GM21526 (cell line): Measurements from ENCODE around the gene RPRM.
"Not testable (repeated sequence)": the region's sequence is repeated elsewhere in the genome, so short reads cannot be mapped to it uniquely, and the experiment has no call there.

Experiments used
- ATAC-seq: cut with Tn5 transposase; IDR thresholded peaks from one replicate; pipeline ENCODE4 v1.9.1; 2021; ENCODE audit warnings: moderate library complexity; ENCODE audit not compliant: unreplicated experiment, low FRiP score

The RPRM gene

GRCh38 chr2:153478289-153479261, at the start of gene RPRM:
Gene RPRM (minus strand): TSS chr2:153478762. CDS start chr2:153478565, 197 bp downstream.
- ATAC-seq = peak; percentile 95

- ATAC-seq = no peak
Measured at GRCh38 chr2:153519257-153519875, 40.8 kb upstream of the RPRM start.

- no peak for ATAC-seq
Measured at GRCh38 chr2:153512331-153512730, 33.8 kb upstream of the RPRM start.

- no peak for ATAC-seq
Measured at GRCh38 chr2:153510996-153511395, 32.4 kb upstream of the RPRM start.

GRCh38 chr2:153509133-153509532, 30.6 kb upstream of the RPRM start:
- no peak for ATAC-seq

GRCh38 chr2:153506499-153506898, 27.9 kb upstream of the RPRM start:
- ATAC-seq = not testable (repeated sequence)

- no peak for ATAC-seq
Measured at GRCh38 chr2:153499439-153499838, 20.9 kb upstream of the RPRM start.

- no peak for ATAC-seq
Measured at GRCh38 chr2:153497938-153498629, 19.5 kb upstream of the RPRM start.

- ATAC-seq = no peak
Measured at GRCh38 chr2:153495725-153496124, 17.2 kb upstream of the RPRM start.

GRCh38 chr2:153488072-153488471, 9.5 kb upstream of the RPRM start:
- no peak for ATAC-seq

GRCh38 chr2:153487448-153487847, 8.9 kb upstream of the RPRM start:
- no peak for ATAC-seq

- no peak for ATAC-seq
Measured at GRCh38 chr2:153479573-153479972, 1.0 kb upstream of the RPRM start.

GRCh38 chr2:153477636-153478288, 800 bp downstream of the RPRM start:
- no peak for ATAC-seq

- ATAC-seq = no peak
Measured at GRCh38 chr2:153476816-153477635, 1.5 kb downstream of the RPRM start.

GRCh38 chr2:153476491-153476815, 2.1 kb downstream of the RPRM start:
- no peak for ATAC-seq

- ATAC-seq = no peak
Measured at GRCh38 chr2:153474876-153475435, 3.6 kb downstream of the RPRM start.

- no peak for ATAC-seq
Measured at GRCh38 chr2:153474407-153474806, 4.2 kb downstream of the RPRM start.

- ATAC-seq = no peak
Measured at GRCh38 chr2:153470867-153471266, 7.7 kb downstream of the RPRM start.

- ATAC-seq = no peak
Measured at GRCh38 chr2:153464395-153464794, 14.2 kb downstream of the RPRM start.
